ENCODE data around the gene DEAF1. TPM values are rescaled to one million over a fixed set of nuclear protein-coding genes. Genes with fewer than 3 reads are reported as not detected.

The DEAF1 gene
- total and polyA plus RNA-seq, 9 of the 15 experiments (the other 6 are each of a cell fraction or from before 2014, with no cell fraction given), result 2.0 to 69.1 (median 26.8) TPM

- no peak for TF ChIP-seq ZNF512 (tag; IDR thresholded peaks at IDR 0.05)
- no peak for TF ChIP-seq JUND (IDR thresholded peaks at IDR 0.05; ENCODE audit: borderline replicate concordance, low read depth, low read length)
- TF ChIP-seq JUND (tag; IDR thresholded peaks at IDR 0.05; ENCODE audit: borderline replicate concordance, low read depth, low read length), result no peak
- TF ChIP-seq MTA2 (IDR thresholded peaks at IDR 0.05; ENCODE audit: low read depth), result no peak
- TF ChIP-seq REST (IDR thresholded peaks at IDR 0.05; ENCODE audit: borderline replicate concordance), result no peak
- no peak for TF ChIP-seq REST (CRISPR knock-in tag; IDR thresholded peaks at IDR 0.05; ENCODE audit: low read depth)
- no peak for TF ChIP-seq KLF6 (CRISPR knock-in tag; IDR thresholded peaks at IDR 0.05; ENCODE audit: borderline replicate concordance)
- no peak for TF ChIP-seq USF1 (CRISPR knock-in tag; IDR thresholded peaks at IDR 0.05)
- no peak for TF ChIP-seq ZNF407 (IDR thresholded peaks at IDR 0.05; ENCODE audit: low read depth)
Measured at GRCh38 chr11:721741-722345, 26.8 kb upstream of the DEAF1 start (continued).
